OCI-M2 (cell line): ENCODE results near the gene CYP2C19.
"Not testable (repeated sequence)": the region's sequence is repeated elsewhere in the genome, so short reads cannot be mapped to it uniquely, and the experiment has no call there.

Source experiments
- DNase-seq: peaks from one replicate; lab custom pipeline; 2025; ENCODE audit not compliant: unreplicated experiment; lab: John Stamatoyannopoulos, UW

CYP2C19 gene

DNA sequence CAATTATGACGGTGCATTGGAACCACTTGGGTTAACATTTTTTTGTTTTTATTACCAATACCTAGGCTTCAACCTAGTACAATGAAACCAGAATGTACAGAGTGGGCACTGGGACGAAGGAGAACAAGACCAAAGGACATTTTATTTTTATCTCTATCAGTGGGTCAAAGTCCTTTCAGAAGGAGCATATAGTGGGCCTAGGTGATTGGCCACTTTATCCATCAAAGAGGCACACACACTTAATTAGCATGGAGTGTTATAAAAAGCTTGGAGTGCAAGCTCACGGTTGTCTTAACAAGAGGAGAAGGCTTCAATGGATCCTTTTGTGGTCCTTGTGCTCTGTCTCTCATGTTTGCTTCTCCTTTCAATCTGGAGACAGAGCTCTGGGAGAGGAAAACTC lies at the start of gene CYP2C19:
CYP2C19 (plus strand) TSS at position 289 of the 400 bp plus-strand sequence; CDS start at position 314, 25 bp downstream.
- no peak for DNase-seq

DNA sequence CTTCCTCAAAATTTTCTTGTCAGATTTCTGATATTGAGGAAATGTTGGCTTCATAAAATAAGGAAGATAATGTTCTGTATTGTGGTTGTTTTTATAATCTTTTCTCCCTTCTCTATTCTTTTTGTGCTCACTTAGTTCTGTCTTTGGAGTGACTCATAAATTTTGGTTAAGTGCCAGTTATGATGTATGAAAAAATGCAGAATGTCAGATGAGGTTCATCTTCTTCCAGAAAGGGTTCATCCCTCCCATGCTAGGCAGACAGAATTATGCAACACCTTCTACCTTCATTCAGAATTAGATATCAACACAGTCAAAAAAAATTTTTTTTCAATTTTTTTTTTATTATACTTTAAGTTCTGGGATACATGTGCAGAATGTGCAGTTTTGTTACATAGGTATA lies 36.6 kb upstream of the CYP2C19 start:
- no peak for DNase-seq

DNA sequence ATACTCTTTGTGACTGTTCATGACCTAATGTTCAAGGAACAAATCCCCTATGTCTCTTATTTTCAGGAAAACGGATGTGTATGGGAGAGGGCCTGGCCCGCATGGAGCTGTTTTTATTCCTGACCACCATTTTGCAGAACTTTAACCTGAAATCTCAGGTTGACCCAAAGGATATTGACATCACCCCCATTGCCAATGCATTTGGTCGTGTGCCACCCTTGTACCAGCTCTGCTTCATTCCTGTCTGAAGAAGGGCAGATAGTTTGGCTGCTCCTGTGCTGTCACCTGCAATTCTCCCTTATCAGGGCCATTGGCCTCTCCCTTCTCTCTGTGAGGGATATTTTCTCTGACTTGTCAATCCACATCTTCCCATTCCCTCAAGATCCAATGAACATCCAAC lies 27.3 kb upstream of the CYP2C19 start:
- no peak for DNase-seq

DNA sequence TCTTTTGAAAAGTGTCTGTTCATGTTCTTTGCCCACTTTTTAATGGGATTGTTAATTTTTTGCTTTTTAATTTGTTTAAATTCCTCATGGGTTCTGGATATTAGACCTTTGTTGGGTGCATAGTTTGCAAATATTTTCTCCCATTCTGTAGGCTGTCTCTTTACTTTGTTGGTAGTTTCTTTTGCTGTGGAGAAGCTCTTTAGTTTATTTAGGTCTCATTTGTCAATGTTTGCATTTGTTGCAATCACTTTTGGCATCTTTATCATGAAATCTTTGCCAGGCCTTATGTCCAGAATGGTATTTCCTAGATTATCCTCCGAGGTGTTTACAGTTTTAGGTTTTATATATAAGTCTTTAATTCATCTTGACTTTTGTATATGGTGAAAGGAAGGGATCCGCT lies 23.9 kb upstream of the CYP2C19 start:
- no peak for DNase-seq

DNA sequence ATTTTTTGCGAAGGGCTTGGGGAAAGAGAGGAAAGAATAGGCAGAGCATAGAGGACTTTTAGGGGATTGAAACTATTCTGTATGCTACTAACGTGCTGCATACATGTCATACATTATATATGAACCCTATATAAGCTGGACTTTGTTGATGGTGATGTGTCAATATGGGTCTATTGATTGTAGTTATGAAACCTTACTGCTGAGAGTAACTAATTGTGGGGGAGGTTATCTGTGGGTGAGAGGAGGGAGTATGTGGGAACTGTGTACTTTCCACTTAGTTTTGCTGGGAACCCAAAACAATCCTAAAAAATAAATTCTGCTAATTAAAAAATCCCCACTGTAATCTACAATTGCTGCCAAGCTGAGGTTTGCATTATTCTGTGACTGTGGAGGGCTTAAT lies 15.3 kb upstream of the CYP2C19 start:
- DNase-seq = no peak

DNA sequence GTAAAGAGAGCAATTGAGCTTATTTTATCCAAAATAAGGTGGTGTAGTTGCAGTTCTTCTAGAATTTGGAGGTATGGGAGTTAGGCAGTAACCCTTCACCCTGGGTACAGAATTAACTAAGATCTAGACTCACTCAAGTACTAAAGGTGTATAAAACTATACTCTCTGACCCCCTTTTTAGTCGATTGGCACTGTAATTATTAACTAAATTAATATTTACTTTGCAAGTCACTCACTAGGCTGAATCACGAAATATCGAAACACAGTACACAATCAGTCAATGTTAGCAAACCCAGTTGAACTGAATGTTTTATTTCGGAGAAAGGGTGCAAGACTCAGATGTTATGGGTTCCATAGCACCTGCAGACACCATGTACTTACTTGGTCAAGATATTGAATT lies 14.6 kb upstream of the CYP2C19 start:
- DNase-seq = no peak

DNA sequence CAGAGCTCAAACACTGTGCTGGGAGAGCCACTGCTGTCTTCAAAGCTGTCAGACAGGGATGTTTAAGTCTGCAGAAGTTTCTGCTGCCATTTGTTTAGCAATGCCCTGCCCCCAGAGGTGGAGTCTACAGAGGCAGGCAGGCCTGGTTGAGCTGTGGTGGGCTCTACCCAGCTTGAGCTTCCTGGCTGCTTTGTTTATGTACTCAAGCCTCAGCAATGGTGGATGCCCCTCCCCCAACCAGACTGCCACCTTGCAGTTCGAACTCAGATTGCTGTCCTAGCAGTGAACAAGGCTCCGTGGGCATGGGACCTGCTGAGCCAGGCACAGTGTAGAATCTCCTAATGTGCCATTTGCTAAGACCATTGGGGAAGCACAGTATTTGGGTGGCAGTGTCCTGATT lies 4.6 kb upstream of the CYP2C19 start:
- no peak for DNase-seq

DNA sequence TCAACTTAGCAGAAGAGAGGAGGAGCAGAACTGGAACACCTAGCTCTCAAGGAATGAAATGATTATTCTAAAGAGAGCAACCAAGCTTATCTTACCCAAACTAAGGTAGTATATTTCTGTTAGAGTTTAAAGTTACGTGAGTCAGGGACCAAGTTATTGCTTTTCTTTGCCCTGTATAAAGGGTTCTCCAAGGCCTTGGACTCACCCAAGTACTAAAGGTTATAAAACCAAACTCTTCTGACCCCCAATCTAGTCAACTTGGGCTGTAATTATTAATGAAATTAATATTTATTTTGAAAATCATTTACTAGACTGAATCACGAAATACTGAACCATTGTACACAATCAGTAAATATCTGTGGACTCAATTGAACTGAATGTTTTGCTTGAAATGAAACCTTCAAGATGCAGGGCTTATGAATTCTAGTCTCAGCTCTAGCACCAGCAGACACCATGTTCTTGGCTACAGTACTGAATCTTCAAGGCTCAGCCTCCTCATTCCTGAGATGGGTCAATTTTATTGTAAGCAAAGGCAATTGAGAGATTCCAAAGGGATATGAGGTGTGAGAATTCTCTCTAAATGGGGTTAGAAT lies 1.8 kb upstream of the CYP2C19 start:
- DNase-seq = no peak

DNA sequence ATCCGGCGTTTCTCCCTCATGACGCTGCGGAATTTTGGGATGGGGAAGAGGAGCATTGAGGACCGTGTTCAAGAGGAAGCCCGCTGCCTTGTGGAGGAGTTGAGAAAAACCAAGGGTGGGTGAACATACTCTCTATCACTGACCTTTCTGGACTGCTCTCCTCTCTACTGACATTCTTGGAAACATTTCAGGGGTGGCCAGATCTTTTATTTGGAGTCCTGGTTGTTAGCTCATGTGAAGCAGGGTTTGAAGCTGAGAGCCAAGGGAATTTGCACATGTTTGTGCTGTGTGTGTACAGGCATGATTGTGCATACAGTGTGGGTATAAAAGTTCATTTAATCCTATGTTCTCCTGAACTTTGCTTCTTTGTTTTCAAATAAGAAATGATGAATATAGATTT lies 12.9 kb downstream of the CYP2C19 start:
- DNase-seq = not testable (repeated sequence)

DNA sequence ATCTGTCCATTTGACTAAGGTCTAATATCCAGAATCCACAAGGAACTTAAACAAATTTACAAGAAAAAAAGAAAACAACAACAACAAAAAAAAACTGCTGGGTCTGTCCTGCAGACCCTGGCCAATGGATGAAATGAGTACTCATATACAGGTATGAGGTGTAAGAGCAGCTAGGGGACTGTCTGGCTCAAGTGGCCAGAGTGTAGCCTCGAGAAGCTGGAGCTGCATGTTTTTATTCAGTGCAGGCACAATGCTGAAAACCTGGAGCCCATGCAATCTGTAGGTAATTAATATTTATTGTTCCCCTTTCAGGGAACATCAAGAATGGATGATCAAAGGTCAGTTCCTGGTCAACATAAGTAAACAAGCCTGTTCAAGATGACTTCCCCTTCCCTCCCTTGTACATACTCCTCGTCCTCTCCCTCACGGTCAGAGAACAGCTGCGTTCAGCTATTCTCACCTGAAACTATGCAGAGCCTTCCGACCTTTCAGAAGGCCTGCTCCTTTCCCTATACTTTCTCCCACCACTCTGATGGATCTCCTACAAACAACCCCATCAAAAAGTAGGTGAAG lies 15.5 kb downstream of the CYP2C19 start:
- DNase-seq = no peak

DNA sequence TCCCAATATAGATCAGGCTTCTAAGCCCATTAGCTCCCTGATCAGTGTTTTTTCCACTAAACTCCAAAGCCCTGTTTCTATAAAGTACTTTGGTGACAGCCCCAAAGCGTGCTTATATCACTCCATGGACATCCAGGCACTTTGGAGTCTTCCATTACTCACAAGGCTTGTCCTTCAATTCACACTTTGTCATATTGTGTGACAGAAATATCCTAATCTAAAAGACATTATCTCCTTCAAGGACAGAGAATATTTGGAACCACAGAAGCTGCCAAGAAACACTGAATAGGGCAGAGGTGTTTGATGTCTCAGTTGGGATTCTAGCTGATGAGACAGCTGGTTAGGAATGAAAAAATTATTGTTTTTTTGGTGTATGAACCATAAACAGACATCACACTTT lies 18.4 kb downstream of the CYP2C19 start:
- DNase-seq = no peak

DNA sequence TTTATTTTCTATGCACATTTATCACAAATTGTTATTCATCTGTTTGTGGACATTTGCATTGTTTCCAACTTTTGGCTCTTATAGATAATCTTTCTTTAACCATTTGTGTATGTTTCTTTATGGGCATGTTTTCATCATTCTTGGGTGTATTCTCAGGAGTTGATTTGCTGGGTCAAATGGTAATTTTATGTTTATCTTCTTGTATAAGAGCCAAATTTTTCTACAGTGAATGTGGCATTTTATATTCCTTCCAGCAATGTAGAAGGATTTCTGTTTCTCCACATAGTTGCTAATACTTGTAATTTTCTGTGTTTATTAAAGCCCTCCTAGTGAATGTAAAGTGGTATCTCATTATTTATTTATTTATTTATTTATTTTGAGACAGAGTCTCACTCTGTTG lies 21.8 kb downstream of the CYP2C19 start:
- no peak for DNase-seq

DNA sequence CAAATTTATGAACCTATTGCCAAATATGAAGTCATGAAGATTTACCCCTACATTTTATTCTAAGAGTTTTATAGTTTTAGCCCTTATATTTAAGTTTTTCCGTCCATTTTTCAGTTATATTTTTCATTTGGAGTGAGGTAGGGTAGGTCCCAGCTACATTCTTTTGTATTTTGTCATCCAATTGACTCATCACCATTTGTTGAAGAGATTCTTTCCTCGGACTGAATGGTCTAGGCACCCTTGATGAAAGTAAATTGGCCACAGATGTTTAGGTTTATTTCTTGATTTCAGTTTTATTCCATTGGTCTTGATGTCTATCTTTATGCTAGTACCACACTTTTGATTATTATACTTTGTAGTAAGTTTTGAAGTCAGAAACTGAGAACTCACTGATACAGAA lies 22.7 kb downstream of the CYP2C19 start:
- no peak for DNase-seq

DNA sequence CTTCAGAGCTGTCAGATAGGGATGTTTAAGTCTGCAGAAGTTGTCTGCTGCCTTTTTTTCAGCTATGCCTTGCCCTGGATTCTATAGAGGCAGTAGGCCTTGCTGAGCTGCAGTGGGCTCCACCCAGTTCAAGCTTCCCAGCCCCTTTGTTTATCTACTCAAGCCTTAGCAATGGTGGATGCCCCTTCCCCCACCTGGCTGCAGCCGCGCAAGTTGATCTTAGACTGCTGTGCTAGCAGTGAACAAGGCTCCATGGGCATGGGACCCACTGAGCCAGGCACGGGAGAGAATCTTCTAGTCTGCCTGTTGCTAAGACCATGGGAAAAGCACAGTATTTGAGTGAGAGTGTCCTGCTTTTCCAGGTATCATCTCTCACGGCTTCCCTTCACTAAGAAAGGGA lies 38.1 kb downstream of the CYP2C19 start:
- not testable (repeated sequence) for DNase-seq

DNA sequence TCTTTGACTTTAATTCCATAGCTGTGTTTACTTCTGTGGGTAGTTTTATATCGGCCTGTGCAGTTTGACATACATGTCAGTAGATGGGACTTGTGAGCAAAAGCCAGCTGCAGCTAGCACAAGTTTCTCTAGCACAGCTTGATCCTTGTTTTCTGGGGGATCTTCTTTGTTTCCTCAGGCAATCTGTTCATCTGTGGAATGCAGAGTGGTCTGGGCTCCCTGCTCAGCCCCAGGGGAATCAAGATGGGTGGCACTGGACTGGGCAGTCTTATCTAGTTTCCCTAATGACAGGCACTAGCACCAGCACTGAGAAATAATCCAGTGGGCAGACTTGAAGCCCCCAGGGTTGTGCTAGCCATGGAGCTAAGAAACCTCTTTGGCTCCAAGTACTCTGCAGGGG lies 40.8 kb downstream of the CYP2C19 start:
- DNase-seq = no peak

DNA sequence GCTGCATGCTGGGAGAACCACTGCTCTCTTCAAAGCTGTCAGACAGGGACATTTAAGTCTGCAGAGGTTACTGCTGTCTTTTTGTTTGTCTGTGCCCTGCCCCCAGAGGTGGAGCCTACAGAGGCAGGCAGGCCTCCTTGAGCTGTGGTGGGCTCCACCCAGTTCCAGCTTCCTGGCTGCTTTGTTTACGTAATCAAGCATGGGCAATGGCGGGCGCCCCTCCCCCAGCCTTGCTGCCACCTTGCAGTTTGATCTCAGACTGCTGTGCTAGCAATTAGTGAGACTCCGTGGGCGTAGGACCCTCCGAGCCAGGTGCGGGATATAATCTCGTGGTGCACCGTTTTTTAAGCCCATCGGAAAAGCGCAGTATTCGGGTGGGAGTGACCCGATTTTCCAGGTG lies 67.5 kb downstream of the CYP2C19 start:
- not testable (repeated sequence) for DNase-seq

DNA sequence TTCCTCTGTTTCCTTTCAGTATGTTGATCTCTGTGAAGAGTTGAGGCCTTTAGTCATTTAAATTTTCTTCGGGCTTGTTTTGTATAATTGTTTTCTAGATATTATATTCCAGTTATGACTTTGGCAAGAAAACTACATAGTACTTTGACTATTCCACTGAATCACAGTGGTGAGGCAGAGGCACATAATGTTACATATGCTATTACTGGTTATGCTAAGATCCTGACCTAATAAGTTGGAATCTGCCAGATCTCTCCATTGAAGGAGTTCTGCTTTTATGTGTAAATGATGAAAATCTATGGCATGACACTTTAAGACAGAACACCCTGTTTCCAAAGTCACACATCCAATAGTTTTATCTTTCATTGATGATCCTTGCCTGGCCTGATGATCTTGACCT lies 83.7 kb downstream of the CYP2C19 start:
- no peak for DNase-seq

DNA sequence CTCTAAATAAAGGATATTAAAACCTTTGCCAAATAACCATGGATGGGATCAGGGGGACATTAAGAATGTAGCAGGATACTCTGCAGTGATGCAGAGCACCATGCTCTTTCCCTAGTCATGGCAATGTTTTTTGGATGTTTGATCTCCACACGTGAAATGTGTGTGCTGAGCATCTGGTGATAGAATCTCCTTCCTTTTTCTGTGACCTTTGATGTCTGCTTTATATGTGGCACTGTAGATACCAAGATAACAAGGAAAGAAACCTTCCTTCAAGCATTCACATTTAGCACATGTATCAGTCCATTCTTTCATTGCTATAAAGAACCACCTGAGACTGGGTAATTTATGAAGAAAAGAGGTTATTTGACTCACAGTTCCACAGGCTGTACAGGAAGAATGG lies 88.3 kb downstream of the CYP2C19 start:
- no peak for DNase-seq

DNA sequence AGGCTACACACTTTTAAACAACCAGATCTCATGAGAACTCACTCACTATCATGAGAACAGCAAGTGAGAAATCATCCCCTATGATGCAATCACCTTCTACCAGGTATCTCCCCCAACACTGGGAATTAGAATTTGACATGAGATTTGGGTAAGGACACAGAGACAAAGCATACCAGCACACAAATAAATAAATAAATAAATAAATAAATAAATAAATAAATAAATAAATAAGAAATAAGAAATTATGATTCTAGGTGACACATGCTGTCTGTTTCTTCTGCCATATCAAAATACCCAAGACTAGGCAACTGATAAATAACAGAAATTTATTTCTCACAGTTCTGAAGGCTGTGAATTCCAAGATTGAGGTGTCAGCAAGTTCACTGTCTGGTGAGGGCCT lies 88.8 kb downstream of the CYP2C19 start:
- DNase-seq = no peak

DNA sequence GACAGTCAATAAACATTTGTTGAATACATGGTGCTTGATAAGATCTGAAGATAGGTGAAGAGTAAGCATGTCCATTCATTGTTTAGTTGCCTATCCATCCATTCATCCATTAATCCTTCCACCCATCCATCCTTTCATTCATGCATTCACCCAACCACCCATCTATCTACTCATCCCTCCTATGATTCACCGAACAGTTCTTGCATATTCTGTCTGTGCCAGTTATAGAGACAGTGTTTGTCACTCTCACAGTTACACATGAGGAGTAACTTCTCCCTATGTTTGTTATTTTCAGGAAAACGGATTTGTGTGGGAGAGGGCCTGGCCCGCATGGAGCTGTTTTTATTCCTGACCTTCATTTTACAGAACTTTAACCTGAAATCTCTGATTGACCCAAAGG lies 90.0 kb downstream of the CYP2C19 start:
- no peak for DNase-seq

DNA sequence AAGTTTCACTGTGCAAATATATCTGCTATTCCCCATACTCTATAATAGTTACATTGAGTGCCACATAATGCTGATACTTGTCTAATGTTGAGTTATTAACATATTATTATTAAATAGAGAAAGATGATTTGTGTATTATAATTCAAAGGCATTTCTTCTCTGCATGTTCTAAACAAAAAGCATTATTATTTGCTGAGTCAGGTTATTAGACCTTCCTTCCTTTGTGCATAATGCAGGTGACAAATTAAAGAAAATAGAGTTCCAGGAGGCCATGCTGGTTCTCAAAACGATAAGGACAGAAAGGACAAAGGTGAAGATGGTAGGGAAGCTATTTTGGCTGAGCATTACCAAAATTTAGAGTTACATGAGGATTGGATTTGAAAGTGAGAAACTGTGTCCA lies 90.6 kb downstream of the CYP2C19 start:
- no peak for DNase-seq

DNA sequence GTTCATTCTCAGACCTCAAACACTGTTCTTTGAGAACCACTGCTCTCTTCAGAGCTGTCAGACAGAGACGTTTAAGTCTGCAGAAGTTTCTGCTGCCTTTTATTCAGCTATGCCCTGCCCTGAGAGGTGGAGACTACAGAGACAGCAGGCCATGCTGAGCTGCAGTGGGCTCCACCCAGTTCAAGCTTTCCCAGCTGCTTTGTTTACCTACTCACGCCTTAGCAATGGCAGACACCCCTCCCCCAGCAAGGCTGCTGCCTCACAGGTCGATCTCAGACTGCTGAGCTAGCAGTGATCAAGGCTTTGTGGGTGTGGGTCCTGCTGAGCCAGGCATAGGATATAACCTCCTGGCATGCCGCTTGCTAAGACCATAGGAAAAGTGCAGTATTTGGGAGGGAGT lies 95.5 kb downstream of the CYP2C19 start:
- no peak for DNase-seq

DNA sequence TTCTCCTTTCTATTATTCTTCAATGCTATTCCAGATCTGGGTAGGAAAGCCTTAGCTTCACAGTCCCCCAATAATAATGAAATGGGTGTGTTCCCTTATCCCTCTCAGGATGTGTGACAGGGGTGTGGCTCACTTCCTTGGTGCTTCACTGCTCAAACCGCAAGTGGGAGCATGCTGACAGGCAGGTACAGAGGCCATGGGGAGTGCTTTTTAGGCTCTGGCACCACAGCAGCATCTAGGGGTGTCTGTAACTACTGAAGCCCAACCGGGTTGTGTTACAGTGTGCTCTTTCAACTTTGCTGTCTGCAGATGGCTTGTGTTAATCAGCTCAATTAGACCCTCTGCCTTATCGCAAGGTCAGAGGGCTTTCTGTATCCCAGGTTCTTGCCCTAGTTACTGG lies 96.6 kb downstream of the CYP2C19 start:
- no peak for DNase-seq
